Fibroblast of lung (primary cell): Measurements from ENCODE around the gene ITPR1.

ENCODE experiments used
- EZH2 ChIP-seq: IDR thresholded peaks from 2 replicates; pipeline ENCODE4 v1.5.1; 2012; ENCODE audit warnings: low read length, control low read depth, mild to moderate bottlenecking; ENCODE audit errors: missing control alignments
- TF ChIP-seq, protein P1 (sequence below), 2 donors: IDR thresholded peaks in 1 of 2; conservative IDR thresholded peaks in 1 of 2; 1 replicate in 1 of 2; 2 replicates in 1 of 2; pipeline ENCODE4 v1.5.1; 2011 to 2012; ENCODE audit warnings: low read length in 2 of 2, control low read depth in 1 of 2, inconsistent platforms in 1 of 2, low read depth in 1 of 2, mild to moderate bottlenecking in 1 of 2

DNA sequence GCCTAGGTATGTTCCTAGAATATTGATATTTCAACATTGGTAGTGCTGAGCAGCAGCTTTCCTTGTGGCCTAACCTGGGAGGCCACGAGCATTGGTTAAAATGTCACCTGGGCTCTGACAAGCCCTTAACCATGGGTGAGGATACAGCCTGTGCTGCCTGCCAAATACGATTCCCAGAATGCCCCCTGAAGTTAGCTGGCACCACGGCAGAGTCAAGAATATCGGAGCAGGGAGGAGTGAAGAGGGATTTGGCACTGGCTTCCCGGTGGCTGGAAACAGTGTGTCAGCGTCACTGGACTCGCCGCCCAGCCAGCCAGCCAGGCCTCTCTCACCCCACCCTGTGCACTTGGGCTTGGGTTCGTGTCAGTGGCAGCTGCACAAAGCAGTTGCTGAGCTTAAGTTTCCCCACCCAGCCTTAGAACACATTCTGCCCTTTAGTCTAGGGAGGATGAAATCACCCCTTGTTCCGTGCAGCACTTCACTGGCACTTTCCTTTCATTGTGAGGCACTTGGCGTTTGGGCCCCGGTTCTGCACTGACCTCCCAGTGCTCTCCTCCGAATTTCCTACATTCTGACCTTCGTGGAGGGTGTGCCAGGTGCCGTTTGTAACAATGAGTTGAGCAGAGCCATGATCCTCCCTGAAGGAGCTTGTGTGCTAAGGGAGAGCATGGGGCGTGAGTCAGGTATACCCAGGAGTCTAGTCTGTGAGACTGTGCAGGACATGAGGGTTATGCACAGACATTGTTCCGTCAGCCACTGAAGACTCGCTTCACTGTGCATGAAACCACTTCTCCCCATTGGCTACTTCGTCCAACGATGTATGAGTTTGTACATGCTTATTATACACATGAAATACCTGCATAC, 333.3 kb downstream of the ITPR1 start:
- TF ChIP-seq, protein P1, sequence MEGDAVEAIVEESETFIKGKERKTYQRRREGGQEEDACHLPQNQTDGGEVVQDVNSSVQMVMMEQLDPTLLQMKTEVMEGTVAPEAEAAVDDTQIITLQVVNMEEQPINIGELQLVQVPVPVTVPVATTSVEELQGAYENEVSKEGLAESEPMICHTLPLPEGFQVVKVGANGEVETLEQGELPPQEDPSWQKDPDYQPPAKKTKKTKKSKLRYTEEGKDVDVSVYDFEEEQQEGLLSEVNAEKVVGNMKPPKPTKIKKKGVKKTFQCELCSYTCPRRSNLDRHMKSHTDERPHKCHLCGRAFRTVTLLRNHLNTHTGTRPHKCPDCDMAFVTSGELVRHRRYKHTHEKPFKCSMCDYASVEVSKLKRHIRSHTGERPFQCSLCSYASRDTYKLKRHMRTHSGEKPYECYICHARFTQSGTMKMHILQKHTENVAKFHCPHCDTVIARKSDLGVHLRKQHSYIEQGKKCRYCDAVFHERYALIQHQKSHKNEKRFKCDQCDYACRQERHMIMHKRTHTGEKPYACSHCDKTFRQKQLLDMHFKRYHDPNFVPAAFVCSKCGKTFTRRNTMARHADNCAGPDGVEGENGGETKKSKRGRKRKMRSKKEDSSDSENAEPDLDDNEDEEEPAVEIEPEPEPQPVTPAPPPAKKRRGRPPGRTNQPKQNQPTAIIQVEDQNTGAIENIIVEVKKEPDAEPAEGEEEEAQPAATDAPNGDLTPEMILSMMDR (conservative IDR thresholded peaks at IDR 0.05 in 1 of 2, IDR thresholded peaks at IDR 0.05 in 1 of 2; ENCODE audit: low read depth in 1 of 2, low read length in 2 of 2): no peak
- no peak for TF ChIP-seq EZH2
